ENCODE results near the gene IZUMO3. TPM values are rescaled to one million over a fixed set of nuclear protein-coding genes. Genes with fewer than 3 reads are reported as not detected.

The IZUMO3 gene, protein sequence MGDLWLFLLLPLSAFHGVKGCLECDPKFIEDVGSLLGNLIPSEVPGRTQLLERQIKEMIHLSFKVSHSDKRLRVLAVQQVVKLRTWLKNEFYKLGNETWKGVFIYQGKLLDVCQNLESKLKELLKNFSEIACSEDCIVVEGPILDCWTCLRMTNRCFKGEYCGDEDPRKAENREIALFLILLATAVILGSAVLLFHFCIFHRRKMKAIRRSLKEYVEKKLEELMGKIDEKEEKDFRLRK
- not detected in 5 replicates for total RNA-seq (2022; extraction: Qiagen RNA extraction; ENCODE audit: low read depth)

DNA sequence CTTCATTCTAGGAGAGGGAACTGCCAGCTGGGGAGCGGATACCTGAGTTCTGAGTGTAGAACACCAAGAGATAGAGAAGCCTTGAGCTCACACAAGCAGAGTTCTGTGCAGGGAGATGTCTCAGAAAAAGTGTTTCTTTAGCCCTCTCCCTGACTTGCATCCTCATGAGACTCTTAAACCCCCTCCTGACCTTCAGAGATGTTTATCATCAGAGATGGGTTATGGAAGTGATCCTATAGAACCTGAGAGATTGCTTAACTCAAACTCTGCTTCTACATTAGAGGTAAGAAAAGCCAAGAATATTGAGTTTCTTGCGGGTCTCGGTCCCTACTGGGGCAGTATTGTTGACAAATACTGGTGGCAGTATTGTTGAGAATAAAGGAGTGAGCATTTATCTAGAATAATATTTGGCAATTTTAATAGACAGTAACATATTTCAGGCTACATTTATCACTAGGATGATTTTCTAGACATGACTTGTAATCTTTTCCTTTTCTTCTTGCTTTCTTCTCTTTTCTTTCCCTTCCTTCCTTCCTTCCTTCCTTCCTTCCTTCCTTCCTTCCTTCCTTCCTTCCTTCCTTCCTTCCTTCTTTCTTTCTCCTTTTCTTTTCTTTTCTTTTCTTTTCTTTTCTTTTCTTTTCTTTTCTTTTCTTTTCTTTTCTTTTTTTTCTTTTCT lies at the start of gene IZUMO3:
Gene IZUMO3 (minus strand): TSS at position 51 of the 676 bp plus-strand sequence. CDS start 248 bp downstream, outside the sequence.

